GM12892 (cell line): Measurements from ENCODE around the gene JCAD.
"Not testable (repeated sequence)": the region's sequence is repeated elsewhere in the genome, so short reads cannot be mapped to it uniquely, and the experiment has no call there.

Experiments used
- DNase-seq: peaks from one replicate; pipeline ENCODE4 v3.0.0; 2011; ENCODE audit not compliant: insufficient read length
- FAIRE-seq: peaks from 2 replicates; lab custom pipeline; 2011; peaks lifted over from hg19 to GRCh38; lab: Jason Lieb, UNC
- POLR2A ChIP-seq: IDR thresholded peaks from 2 replicates; pipeline ENCODE4 v1.6.1; 2011; ENCODE audit warnings: low read depth, low read length, control low read depth
- POLR2AphosphoS5 ChIP-seq: IDR thresholded peaks from 2 replicates; pipeline ENCODE4 v1.6.1; 2011; ENCODE audit warnings: low read depth, low read length, control low read depth
- TAF1 ChIP-seq: IDR thresholded peaks from 2 replicates; pipeline ENCODE4 v1.6.1; 2011; ENCODE audit warnings: low read depth, mild to moderate bottlenecking, control low read depth, low read length, borderline replicate concordance

Gene JCAD

DNA sequence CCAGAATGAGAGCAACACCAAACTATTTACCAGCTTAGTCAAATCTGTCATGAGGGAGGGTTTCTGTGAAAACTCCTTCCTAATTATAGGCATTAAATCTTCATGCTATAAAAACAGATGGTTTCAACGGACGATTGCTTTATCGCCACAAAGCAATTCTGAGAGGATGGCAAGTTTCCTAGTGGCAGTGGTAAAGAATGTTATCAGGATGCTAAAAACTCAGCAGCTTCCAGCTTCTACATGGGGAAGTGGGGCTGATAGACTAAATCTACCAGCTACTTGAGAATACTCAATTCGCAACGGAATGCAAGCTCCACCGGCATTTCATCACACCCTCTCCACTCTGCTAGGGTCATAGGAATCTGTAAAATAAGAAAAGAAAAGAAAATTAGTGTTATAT is 41.8 kb downstream of the JCAD start:
- DNase-seq (no peak), FAIRE-seq (no peak)
- TF ChIP-seq TAF1 (no peak), POLR2A (no peak), POLR2AphosphoS5 (no peak)

DNA sequence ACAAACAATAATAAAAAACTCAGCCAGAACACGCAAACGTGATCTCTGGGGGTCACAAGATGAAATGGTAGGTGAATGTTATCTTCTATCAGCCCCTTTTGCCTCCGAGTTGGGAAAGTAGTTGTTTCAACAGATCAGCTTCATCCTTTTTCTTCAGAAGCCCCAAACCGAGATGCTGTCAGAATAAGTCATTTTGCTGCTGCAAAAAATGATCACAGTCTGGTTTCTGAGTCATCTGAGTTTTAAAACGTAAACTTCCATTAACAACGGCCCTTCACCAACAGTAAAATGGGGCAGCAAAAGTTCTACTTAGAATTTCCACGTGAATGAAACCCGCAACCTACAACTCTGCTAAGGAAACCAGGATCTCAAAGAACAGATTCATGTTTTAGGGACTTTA is 44.9 kb downstream of the JCAD start:
- no peak for DNase-seq
- no peak for FAIRE-seq
- TF ChIP-seq POLR2AphosphoS5, result no peak

DNA sequence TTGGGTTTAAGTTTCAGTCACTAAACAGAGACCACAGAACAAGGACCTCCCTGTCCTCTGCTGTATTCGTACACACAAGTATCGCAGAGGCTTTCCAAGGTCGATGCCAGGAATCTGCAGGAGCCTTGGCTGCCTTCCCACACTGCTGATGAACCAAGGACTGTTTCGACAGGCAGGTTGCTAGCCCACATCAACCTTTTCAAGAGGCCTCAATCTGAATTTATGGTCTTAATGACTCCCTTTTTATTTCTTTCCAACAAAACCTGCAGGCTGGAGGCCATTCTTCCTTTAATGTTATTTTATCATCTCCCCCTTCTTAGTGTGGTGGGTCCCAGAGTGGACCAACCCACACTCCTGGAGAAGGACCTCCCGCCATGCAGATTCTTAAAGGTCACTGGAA is 45.6 kb downstream of the JCAD start:
- no peak for FAIRE-seq
- TF ChIP-seq POLR2AphosphoS5 (no peak), POLR2A (no peak), TAF1 (no peak)
- DNase-seq, result no peak

DNA sequence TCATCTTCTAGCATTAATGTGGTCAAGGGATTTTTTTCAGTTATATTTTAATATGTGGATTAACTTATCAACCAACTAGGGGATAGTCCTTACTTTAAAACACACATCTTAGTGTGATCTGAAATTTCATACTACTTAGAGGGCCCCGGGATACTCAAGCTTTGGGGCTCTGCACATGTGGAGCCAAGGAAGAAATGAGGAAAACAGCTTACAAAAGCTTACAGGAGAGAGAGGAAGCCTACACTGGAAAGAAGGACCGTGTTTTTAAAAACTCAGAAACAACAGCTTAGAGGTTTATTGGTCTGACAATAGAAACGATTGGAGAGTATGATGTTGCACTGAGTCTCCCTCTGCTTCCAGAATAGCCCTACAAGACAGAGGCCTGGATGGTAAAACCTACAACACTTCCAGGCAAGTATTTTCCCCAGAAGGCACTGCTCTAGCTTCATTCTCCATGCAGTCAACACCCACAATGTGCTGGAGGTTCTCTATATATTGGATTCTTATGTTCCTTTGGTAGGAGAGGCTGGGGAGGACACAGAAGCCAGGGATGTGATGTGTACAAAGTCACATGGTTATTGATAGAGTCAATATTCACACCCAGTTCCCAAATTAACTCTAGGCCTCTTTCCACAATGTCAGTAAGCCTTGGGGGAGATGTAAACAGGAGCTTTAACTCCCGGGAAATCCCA is 47.3 kb downstream of the JCAD start:
- FAIRE-seq, result no peak
- TF ChIP-seq POLR2AphosphoS5, result no peak
- TF ChIP-seq TAF1, result no peak
- TF ChIP-seq POLR2A, result no peak
- DNase-seq, result no peak

DNA sequence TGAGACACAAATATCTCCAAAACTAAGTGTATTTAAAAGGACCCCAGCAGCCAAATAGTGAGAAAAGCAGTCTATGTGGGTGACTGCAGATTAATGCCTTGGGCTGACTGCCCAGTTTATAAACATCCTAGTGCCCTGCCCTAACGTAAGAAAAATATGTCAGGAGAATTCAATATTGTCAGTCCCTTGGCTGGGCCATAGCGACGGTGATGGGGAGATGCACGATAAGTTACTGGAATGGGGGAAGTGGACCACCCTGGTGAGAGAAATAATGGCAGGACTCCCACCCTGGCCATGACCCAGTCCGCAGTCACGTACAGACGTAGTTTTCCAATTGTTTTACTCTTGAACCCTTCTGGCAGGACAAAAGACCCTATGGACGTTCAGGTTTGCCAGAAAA is 48.0 kb downstream of the JCAD start:
- no peak for FAIRE-seq
- no peak for DNase-seq
- TF ChIP-seq POLR2A (no peak), TAF1 (no peak), POLR2AphosphoS5 (no peak)

DNA sequence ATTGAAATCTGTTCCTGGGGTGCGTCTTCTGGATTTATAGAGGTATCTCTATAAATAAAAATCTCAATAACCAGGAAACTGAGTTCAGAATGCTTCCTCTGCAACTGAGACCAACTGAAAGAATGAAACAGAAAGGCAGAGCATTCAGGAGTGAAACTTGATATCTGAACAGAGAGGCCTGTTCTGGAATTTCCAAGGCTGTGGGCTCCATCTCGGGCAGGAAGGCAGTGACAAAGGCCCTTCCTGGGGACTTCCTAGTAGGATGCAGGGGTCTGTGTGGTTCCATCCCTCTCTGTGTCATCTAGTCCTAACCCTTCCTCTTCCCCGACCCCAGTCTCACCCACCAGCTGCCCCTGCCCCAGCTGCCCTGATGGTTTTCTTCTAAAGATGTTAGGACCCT is 52.0 kb downstream of the JCAD start:
- no peak for FAIRE-seq
- TF ChIP-seq TAF1, result no peak
- no peak for TF ChIP-seq POLR2A
- TF ChIP-seq POLR2AphosphoS5, result no peak
- no peak for DNase-seq

DNA sequence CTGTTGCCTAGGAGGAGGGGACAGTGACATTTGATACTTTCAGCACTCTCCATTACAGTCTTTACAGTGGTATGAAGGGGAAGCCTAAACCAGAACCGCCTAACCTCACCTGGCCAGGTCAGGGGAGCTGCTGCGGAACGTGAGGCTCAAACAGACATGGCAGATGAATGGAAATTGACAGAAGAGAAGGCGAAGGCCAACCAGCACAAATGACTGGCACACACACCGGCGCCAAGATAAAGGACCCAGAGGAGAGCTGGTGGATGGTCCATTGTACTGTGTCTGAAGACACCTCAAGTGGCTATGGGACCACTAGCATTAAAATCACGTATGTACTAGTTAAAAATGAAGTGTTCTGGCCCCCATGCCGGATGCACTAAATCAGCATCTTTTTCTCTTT is 53.0 kb downstream of the JCAD start:
- DNase-seq (no peak), FAIRE-seq (no peak)
- TF ChIP-seq POLR2AphosphoS5, result no peak
- TF ChIP-seq POLR2A, result no peak
- TF ChIP-seq TAF1, result no peak

DNA sequence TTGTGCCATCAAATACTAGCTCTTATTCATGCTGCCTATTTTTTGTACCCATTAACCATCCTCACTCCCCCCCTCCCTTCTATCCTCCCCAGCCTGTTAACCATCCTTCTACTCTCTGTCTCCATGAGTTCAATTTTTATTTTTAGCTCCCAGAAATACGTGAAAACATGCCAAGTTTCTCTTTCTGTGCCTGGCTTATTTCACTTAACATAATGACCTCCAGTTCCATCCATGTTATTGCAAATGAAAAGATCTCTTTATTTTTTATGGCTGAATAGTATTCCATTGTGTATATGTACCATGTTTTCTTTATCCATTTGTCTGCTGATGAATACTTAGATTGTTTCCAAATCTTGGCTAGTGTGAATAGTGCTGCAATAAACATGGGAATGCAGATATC is 54.3 kb downstream of the JCAD start:
- not testable (repeated sequence) for DNase-seq, FAIRE-seq

DNA sequence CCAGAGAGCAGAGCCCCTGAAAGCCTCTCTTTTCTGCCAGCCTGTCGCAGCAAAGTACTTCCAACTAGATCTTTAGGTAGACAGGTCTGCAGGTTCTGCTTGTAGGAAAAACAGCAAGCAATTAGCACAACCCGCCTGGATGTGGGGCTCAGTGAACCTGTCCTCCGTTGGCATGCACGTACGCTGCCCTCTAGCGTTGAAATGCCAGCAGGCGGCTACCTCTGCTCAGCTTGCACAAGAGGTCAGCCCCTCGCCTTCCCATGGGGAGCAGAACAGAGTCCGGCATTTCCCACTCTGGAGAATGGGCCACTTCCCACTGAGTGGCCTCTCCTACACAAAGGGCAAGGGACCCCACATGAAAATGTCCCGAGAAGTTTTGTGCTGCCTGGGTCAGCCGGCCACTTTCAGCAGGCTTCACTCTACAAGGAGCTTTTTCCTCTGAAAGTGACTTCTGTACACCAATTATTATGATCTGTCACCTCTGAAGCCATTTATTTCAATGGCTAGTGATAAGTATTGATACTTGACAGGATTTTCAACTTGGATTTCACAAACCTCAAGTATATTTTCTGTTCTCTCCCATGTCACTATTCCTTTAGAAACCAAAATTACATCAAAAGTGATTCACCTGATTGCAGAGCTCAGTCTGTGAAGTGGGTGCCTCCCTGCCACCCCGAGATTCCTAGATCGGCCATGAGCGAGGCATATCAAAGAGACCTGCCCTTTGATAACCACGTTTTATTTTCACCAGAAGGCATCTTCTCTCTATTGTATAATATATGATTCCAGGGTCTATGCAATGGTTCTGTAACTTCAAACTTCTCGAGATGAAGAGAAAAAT is 56.7 kb downstream of the JCAD start:
- no peak for TF ChIP-seq POLR2AphosphoS5
- TF ChIP-seq TAF1, result no peak
- TF ChIP-seq POLR2A, result no peak
- FAIRE-seq (peak; percentile 75), DNase-seq (peak; percentile 38)

DNA sequence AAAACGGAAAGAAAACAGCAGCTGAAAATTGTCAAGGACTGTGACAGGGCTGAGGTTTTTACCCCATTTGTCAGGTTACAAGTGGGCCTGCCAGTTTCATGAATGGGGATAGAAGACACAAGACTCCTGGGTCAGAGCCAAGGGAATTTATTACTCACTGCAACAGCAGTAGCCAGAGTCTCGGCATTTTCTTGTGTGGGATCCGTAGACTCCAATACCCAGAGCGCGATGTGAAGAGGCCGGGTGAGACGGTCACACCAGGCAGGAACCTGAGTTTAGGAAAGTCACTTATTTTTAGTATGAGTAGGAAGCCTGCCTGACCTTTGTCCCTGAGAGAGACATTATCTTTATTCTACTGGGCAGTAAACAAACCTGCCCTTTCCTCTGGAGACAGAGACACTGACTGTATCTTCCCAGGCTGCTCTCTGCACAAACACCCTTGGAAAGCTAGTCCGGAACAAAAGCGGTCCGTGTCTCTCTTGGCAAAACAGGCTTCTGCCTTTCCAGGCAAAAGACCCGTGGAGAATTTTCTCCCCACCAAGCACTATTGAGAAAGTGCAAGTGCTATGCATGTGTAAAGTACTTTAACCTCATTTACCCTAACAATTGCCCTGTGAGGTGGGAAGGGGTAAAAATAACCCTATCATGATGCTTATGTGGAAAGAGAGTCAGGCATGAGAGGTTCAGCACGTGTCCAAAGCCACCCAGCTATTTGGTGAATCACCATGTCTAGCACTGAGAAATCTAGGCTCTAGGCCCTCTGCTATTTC is 58.4 kb downstream of the JCAD start:
- no peak for DNase-seq
- TF ChIP-seq POLR2A, result no peak
- FAIRE-seq, result no peak

DNA sequence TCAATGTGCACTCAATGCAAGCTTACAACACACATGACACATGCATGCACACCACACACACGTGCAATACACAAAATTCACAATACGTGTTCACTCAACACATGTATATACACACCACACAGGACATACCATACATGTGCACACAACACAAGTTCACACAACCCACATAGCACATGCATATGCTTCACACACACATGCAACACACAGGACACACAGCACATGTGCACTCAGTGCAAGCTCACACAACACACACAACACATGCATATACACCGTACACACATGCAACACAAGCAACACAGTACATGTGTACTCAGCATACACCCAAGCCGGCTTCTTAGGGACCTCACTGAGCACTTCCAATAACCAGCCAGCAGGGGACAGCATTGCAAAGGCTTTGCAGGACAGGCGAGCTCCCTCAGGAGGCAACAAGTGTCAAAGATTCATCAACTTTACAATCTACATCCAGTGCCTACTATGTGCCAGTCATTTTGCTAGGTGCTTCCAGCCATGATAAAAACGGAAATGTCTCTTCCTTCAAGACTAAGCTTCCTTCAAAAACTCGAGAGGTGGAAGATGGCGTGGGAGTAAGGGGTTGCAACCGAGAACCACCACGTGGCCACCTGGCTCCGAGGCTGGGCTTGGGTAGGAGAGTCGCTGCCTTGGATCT is 61.1 kb downstream of the JCAD start:
- TF ChIP-seq POLR2AphosphoS5, result no peak
- TF ChIP-seq TAF1, result no peak
- TF ChIP-seq POLR2A, result no peak
- FAIRE-seq, result peak; percentile 95
- DNase-seq, result peak; percentile 50
